ENCODE measurements around the gene C17orf75.

DNA sequence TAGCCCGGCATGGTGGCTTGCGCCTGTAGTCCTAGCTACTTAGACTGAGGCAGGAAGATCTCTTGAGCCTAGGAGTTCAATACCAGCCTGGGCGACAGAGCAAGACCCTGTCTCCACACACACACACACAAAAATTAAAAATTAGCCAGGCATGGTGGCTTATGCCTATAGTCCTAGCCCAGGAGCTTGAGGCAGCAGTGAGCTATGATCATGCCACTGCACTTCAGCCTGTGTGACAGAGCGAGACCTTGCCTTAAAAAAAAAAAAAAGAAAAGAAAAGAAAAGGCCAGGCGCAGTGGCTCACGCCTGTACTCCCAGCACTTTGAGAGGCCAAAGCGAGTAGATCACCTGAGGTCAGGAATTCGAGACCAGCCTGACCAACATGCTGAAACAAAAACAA lies 23.9 kb downstream of the C17orf75 start:
- TF ChIP-seq, protein P1, sequence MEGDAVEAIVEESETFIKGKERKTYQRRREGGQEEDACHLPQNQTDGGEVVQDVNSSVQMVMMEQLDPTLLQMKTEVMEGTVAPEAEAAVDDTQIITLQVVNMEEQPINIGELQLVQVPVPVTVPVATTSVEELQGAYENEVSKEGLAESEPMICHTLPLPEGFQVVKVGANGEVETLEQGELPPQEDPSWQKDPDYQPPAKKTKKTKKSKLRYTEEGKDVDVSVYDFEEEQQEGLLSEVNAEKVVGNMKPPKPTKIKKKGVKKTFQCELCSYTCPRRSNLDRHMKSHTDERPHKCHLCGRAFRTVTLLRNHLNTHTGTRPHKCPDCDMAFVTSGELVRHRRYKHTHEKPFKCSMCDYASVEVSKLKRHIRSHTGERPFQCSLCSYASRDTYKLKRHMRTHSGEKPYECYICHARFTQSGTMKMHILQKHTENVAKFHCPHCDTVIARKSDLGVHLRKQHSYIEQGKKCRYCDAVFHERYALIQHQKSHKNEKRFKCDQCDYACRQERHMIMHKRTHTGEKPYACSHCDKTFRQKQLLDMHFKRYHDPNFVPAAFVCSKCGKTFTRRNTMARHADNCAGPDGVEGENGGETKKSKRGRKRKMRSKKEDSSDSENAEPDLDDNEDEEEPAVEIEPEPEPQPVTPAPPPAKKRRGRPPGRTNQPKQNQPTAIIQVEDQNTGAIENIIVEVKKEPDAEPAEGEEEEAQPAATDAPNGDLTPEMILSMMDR (IDR thresholded peaks at IDR 0.05), result no peak
- TF ChIP-seq EP300 (IDR thresholded peaks at IDR 0.05), result no peak
